ENCODE data around the gene FMNL2.

Gene FMNL2

DNA sequence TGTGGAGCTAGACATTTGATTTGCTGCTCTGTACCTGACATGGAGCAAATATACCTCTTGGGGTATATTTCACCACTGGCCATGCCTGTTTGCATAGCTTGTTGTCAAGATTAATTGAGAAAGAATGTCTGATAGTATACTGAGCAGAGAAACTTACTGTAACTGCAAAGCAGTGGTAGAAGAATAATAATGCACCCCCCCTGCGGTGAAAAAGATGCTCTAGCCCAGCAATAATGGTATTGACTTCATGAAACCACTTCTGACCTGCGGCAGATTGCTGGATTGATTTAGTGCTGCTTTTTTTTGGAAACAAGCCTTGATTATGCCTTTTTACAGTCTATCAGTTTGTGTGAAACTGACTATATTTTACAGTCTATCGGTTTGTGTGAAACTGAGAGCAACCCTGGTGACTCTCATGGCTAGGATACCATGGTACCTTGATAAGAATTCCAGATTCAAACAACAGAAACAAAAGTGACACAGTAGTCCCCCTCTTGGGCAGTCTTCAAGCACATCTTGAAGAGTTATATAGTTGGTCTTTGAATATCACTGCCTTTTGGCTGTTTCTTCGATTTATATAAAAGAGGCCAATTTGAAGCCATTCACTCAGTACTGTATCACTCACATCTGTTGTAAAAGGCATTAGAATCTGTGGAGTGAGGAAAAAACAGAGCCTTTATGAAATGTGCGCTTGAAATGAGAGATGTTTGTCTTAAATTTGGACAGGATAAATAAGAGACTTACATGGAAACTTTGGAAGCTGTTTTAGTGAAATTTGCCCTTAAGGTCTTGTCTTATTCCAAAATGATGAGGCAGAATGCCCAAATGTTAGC, 102.5 kb downstream of the FMNL2 start:
- Histone ChIP-seq H3K9me2 (replicated peaks; ENCODE audit: insufficient read depth, low read length) (no peaks in the 10 kb centered on the region), H3K4me3 (ENCODE audit: low read length) (no peak overlapping the region), H3K4me1 (ENCODE audit: low read length) (no peaks in the 10 kb centered on the region), H3K27me3 (replicated peaks; ENCODE audit: insufficient read depth, low read length) (no peaks in the 10 kb centered on the region), H4K20me1 (ENCODE audit: insufficient read depth, low read length) (no peaks in the 10 kb centered on the region), H3K36me3 (replicated peaks; ENCODE audit: insufficient read depth, low read length) (no peaks in the 10 kb centered on the region), H3K4me2 (ENCODE audit: low read depth, low read length) (no peak overlapping the region), H2AFZ (ENCODE audit: low read length) (no peak overlapping the region), H3K9ac (ENCODE audit: low read length) (no peak overlapping the region), H3F3A (ENCODE audit: insufficient read depth, low read length) (no peaks in the 10 kb centered on the region), H3K9me3 (replicated peaks; ENCODE audit: insufficient read depth, low read length) (no peaks in the 10 kb centered on the region), H3K27ac (ENCODE audit: low read length) (no peak overlapping the region), H3K79me2 (ENCODE audit: low read length) (no peaks in the 10 kb centered on the region)
- TF ChIP-seq EZH2 (optimal IDR thresholded peaks at IDR 0.05; ENCODE audit: low read depth, low read length) (no peak), EZH2phosphoT487 (IDR thresholded peaks at IDR 0.05; ENCODE audit: low read length) (no peak), CTCF (IDR thresholded peaks at IDR 0.05; ENCODE audit: low read length) (no peak)
- no peak for DNase-seq

DNA sequence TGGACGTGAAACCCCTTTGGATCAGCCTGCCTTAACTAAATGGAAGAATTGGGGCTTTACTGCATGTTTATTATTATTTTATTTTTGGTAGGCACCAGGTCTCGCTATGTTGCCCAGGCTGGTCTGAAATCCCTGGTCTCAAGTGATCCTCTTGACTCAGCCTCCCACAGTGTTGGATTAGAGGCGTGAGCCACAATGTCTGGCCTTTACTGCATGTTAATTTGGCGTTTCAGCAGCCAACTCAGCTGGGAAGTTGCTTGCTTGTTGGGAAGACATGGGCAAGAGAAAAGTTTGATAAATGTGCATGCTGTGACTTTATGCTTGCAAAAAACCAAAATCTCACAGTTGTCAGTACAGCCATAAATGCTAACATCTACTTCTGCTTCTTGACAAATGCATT, 105.1 kb downstream of the FMNL2 start:
- no peak for TF ChIP-seq EZH2phosphoT487 (IDR thresholded peaks at IDR 0.05; ENCODE audit: low read length)
- TF ChIP-seq CTCF (IDR thresholded peaks at IDR 0.05; ENCODE audit: low read length), result no peak
- TF ChIP-seq EZH2 (optimal IDR thresholded peaks at IDR 0.05; ENCODE audit: low read depth, low read length), result no peak
- no peak overlapping the region for H3K4me3 ChIP-seq (ENCODE audit: low read length)
- no peaks in the 10 kb centered on the region for H3F3A ChIP-seq (ENCODE audit: insufficient read depth, low read length)
- H2AFZ ChIP-seq (ENCODE audit: low read length), result no peak overlapping the region
- no peaks in the 10 kb centered on the region for H3K9me3 ChIP-seq (replicated peaks; ENCODE audit: insufficient read depth, low read length)
- H4K20me1 ChIP-seq (ENCODE audit: insufficient read depth, low read length), result no peaks in the 10 kb centered on the region
- H3K36me3 ChIP-seq (replicated peaks; ENCODE audit: insufficient read depth, low read length), result no peaks in the 10 kb centered on the region
- H3K4me2 ChIP-seq (ENCODE audit: low read depth, low read length), result no peak overlapping the region
- H3K9me2 ChIP-seq (replicated peaks; ENCODE audit: insufficient read depth, low read length), result no peaks in the 10 kb centered on the region
- no peaks in the 10 kb centered on the region for H3K4me1 ChIP-seq (ENCODE audit: low read length)
- H3K9ac ChIP-seq (ENCODE audit: low read length), result no peak overlapping the region
- no peak overlapping the region for H3K27ac ChIP-seq (ENCODE audit: low read length)
- DNase-seq, result no peak
- no peaks in the 10 kb centered on the region for H3K79me2 ChIP-seq (ENCODE audit: low read length)
- H3K27me3 ChIP-seq (replicated peaks; ENCODE audit: insufficient read depth, low read length), result no peaks in the 10 kb centered on the region

DNA sequence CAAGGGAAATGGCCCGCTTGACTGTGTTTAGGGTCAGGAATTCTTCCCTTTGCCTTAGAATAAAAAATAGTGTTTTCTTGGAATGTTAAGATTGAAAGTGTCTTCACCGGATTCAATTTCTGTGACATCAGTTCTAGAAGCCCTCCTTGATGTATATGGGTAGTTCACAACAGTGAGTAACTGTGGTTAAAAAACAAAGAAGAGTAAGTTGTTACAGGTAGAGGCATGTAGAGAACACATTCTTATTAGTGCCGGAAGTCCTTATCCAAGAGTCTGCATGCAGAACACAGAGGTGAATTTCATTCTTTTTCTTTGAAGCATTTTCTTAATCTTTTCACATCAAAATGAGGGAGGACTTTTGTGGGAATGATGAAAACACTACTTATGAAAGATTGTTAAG, 105.5 kb downstream of the FMNL2 start:
- Histone ChIP-seq H3K4me2 (ENCODE audit: low read depth, low read length) (no peak overlapping the region), H3K4me1 (ENCODE audit: low read length) (no peaks in the 10 kb centered on the region), H3K9ac (ENCODE audit: low read length) (no peak overlapping the region), H3F3A (ENCODE audit: insufficient read depth, low read length) (no peaks in the 10 kb centered on the region), H3K9me3 (replicated peaks; ENCODE audit: insufficient read depth, low read length) (no peaks in the 10 kb centered on the region), H3K27ac (ENCODE audit: low read length) (no peak overlapping the region), H3K36me3 (replicated peaks; ENCODE audit: insufficient read depth, low read length) (no peaks in the 10 kb centered on the region), H3K4me3 (ENCODE audit: low read length) (no peak overlapping the region), H3K9me2 (replicated peaks; ENCODE audit: insufficient read depth, low read length) (no peaks in the 10 kb centered on the region), H3K27me3 (replicated peaks; ENCODE audit: insufficient read depth, low read length) (no peaks in the 10 kb centered on the region), H2AFZ (ENCODE audit: low read length) (no peak overlapping the region), H3K79me2 (ENCODE audit: low read length) (no peaks in the 10 kb centered on the region), H4K20me1 (ENCODE audit: insufficient read depth, low read length) (no peaks in the 10 kb centered on the region)
- DNase-seq, result no peak
- TF ChIP-seq CTCF (IDR thresholded peaks at IDR 0.05; ENCODE audit: low read length), result no peak
- TF ChIP-seq EZH2 (optimal IDR thresholded peaks at IDR 0.05; ENCODE audit: low read depth, low read length), result no peak
- TF ChIP-seq EZH2phosphoT487 (IDR thresholded peaks at IDR 0.05; ENCODE audit: low read length), result no peak

Measured in MM.1S (cell line).